ENCODE data around the gene SIGLECL1. TPM values are rescaled to one million over a fixed set of nuclear protein-coding genes. Genes with fewer than 3 reads are reported as not detected.

Gene SIGLECL1
- total RNA-seq, 1 experiment from 2014 or later = not detected

- no peak for DNase-seq
- H3K4me1 ChIP-seq = no peaks in the 10 kb centered on the region
- no peaks in the 10 kb centered on the region for H3K9me3 ChIP-seq (replicated peaks)
- H3K27me3 ChIP-seq = peaks cover 9% of the 10 kb centered on the region; the same call in 1 of the 2 replicates
- H3K4me3 ChIP-seq = no peak overlapping the region
- H3K36me3 ChIP-seq = no peaks in the 10 kb centered on the region
- H3K27ac ChIP-seq = no peak overlapping the region
These were observed 46.5 kb downstream of the SIGLECL1 start for GRCh38 chr19:51297406-51297805.

DNA sequence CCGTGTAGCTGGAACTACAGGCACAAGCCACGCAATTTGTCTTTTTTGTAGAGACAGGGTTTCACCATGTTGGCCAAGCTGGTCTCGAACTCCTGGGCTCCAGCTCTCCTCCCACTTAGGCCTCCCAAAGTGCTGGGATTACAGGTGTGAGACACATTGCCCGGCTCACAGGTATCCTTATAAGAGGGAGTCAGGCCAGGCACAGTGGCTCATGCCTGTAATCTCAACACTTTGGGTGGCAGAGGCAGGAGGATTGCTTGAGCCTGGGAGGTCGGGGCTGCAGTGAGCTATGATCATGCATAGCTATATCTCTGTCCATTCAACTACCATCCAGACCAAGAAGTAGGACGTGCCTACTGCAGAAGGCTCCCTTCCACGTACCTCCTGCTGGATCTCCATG is 50.4 kb downstream of the SIGLECL1 start:
- Histone ChIP-seq H3K27ac (no peak overlapping the region), H3K27me3 (no peaks in the 10 kb centered on the region), H3K4me3 (no peak overlapping the region), H3K36me3 (no peaks in the 10 kb centered on the region), H3K9me3 (replicated peaks) (no peaks in the 10 kb centered on the region), H3K4me1 (no peaks in the 10 kb centered on the region)
- no peak for DNase-seq

DNA sequence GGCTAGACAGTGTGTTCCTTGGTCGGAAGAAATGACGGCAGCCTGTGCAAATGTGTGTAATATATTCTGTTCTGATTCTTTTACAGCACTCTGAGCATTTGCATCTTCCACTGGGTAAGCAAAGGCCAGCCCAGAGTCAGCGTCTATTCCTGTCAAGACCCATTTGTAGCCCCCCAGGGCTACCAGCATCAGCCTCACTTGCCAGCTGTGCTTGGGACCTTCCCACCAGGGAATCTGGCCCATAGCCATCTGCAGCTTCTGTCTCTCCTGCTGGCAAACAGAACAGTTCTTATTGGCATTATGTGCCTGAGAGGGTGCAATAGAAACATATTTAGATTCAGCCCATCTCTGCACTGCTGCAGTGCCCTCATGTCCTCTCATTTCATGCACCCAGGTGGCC is 54.6 kb downstream of the SIGLECL1 start:
- H3K4me3 ChIP-seq = no peak overlapping the region
- H3K9me3 ChIP-seq (replicated peaks) = no peaks in the 10 kb centered on the region
- no peaks in the 10 kb centered on the region for H3K27me3 ChIP-seq
- no peak for DNase-seq
- no peaks in the 10 kb centered on the region for H3K4me1 ChIP-seq
- H3K27ac ChIP-seq = no peak overlapping the region
- no peaks in the 10 kb centered on the region for H3K36me3 ChIP-seq

- Histone ChIP-seq H3K27ac (no peak within 1 kb of the TSS), H3K4me3 (no peak within 1 kb of the TSS), H3K9me3 (replicated peaks) (no peaks in the 10 kb centered on the region), H3K27me3 (no peaks in the 10 kb centered on the region), H3K36me3 (no peaks in the 10 kb centered on the region), H3K4me1 (no peaks in the 10 kb centered on the region)
- no peak for DNase-seq
These were observed 60.7 kb downstream of the SIGLECL1 start, which contains the start of gene IGLON5 for GRCh38 chr19:51311351-51312257. Gene IGLON5 (plus strand): TSS chr19:51311644. CDS start chr19:51311848, 204 bp downstream.

DNA sequence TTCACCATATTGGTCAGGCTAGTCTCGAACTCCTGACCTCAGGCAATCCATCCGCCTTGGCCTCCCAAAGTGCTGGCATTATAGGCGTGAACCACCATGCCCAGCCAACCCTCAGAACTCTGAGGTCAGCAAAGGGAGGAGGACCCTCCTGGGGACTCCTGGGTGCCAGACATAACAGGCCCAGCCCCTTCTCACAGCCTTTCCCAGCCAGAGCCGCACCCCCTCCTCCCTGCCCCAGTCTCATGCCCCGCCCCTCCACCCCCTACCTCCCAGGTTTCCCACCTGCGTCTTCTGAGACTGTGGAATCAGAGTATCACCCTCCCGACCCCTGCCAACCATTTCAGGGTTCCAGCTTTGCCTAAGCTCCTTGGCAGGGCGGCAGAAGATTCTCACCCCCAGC is 65.8 kb downstream of the SIGLECL1 start:
- Histone ChIP-seq H3K4me3 (no peak overlapping the region), H3K36me3 (no peaks in the 10 kb centered on the region), H3K27me3 (no peaks in the 10 kb centered on the region), H3K27ac (no peak overlapping the region), H3K4me1 (no peaks in the 10 kb centered on the region), H3K9me3 (replicated peaks) (no peaks in the 10 kb centered on the region)
- DNase-seq = no peak

- H3K9me3 ChIP-seq (replicated peaks) = no peaks in the 10 kb centered on the region
- H3K27ac ChIP-seq = no peak overlapping the region
- DNase-seq = no peak
- H3K27me3 ChIP-seq = no peaks in the 10 kb centered on the region
- H3K36me3 ChIP-seq = no peaks in the 10 kb centered on the region
- no peak overlapping the region for H3K4me3 ChIP-seq
- H3K4me1 ChIP-seq = no peaks in the 10 kb centered on the region
These were observed 66.5 kb downstream of the SIGLECL1 start for GRCh38 chr19:51317376-51317775.

DNA sequence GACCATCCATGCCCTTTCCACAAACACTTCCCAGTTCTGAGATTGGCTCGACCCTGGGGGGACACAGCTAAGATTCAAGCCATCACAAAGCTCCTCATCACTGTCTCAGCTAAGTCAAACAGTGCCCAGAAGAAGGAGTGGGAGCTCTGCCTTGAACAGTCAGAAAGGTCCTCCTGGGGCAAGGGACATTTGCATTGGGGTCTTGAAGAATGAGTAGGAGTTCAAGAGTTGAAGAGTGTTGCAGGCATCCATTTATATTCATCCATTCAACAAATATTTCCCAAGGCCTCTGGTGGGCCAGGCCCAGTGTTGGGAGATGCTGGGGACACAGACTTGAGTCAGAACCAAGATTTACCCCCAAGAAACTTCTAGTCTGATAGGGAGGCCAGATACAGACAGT is 67.1 kb downstream of the SIGLECL1 start:
- Histone ChIP-seq H3K4me1 (no peaks in the 10 kb centered on the region), H3K4me3 (no peak overlapping the region), H3K36me3 (no peaks in the 10 kb centered on the region), H3K9me3 (replicated peaks) (no peaks in the 10 kb centered on the region), H3K27ac (no peak overlapping the region), H3K27me3 (no peaks in the 10 kb centered on the region)
- no peak for DNase-seq

Other genes with a start within 250 kb of the SIGLECL1 start
- not detected in 2 replicates for gene KLK8, start 249.5 kb upstream of the SIGLECL1 start, total RNA-seq (2014; rRNA removed; shearing (Covaris generic))
- not detected in 2 replicates for gene KLK10, start 231.4 kb upstream of the SIGLECL1 start, total RNA-seq (2014; rRNA removed; shearing (Covaris generic))
- gene KLK11, start 224.5 kb upstream of the SIGLECL1 start, total RNA-seq (2014; rRNA removed; shearing (Covaris generic)) = not detected in 2 replicates
- not detected in 2 replicates for gene KLK12, start 216.1 kb upstream of the SIGLECL1 start, total RNA-seq (2014; rRNA removed; shearing (Covaris generic))
- not detected in 2 replicates for gene KLK13, start 186.0 kb upstream of the SIGLECL1 start, total RNA-seq (2014; rRNA removed; shearing (Covaris generic))
- gene KLK14, start 168.2 kb upstream of the SIGLECL1 start, total RNA-seq (2014; rRNA removed; shearing (Covaris generic)) = not detected in 2 replicates
- gene CTU1, start 142.7 kb upstream of the SIGLECL1 start, total RNA-seq (2014; rRNA removed; shearing (Covaris generic)) = 6.7 and 7.2 TPM in 2 replicates
- not detected in 2 replicates for gene SIGLEC9, start 126.2 kb upstream of the SIGLECL1 start, total RNA-seq (2014; rRNA removed; shearing (Covaris generic))
- gene SIGLEC7, start 108.8 kb upstream of the SIGLECL1 start, total RNA-seq (2014; rRNA removed; shearing (Covaris generic)) = not detected in 2 replicates
- 0.35 and 0.89 TPM in 2 replicates for gene CD33, start 26.0 kb upstream of the SIGLECL1 start, total RNA-seq (2014; rRNA removed; shearing (Covaris generic))
- not detected in 2 replicates for gene IGLON5, start 60.6 kb downstream of the SIGLECL1 start, total RNA-seq (2014; rRNA removed; shearing (Covaris generic))
- 0.10 and 0.28 TPM in 2 replicates for gene VSIG10L, start 91.1 kb downstream of the SIGLECL1 start, total RNA-seq (2014; rRNA removed; shearing (Covaris generic))
- 14.3 and 18.6 TPM in 2 replicates for gene ETFB, start 115.3 kb downstream of the SIGLECL1 start, total RNA-seq (2014; rRNA removed; shearing (Covaris generic))
- not detected in 2 replicates for gene CLDND2, start 117.9 kb downstream of the SIGLECL1 start, total RNA-seq (2014; rRNA removed; shearing (Covaris generic))
- gene NKG7, start 121.6 kb downstream of the SIGLECL1 start, total RNA-seq (2014; rRNA removed; shearing (Covaris generic)) = not detected in 2 replicates
- not detected in 2 replicates for gene LIM2, start 136.9 kb downstream of the SIGLECL1 start, total RNA-seq (2014; rRNA removed; shearing (Covaris generic))
- not detected in 2 replicates for gene C19orf84, start 139.5 kb downstream of the SIGLECL1 start, total RNA-seq (2014; rRNA removed; shearing (Covaris generic))
- gene SIGLEC10, start 166.6 kb downstream of the SIGLECL1 start, total RNA-seq (2014; rRNA removed; shearing (Covaris generic)) = not detected in 2 replicates
- gene SIGLEC8, start 207.4 kb downstream of the SIGLECL1 start, total RNA-seq (2014; rRNA removed; shearing (Covaris generic)) = not detected in 2 replicates
- gene CEACAM18, start 227.5 kb downstream of the SIGLECL1 start, total RNA-seq (2014; rRNA removed; shearing (Covaris generic)) = not detected in 2 replicates

Data from SJCRH30 (cell line).